ENCODE data around the gene CCDC197. TPM values are rescaled to one million over a fixed set of nuclear protein-coding genes. Genes with fewer than 3 reads are reported as not detected.

The CCDC197 gene
- total RNA-seq, 1 experiment from 2014 or later, result not detected

- Histone ChIP-seq H4K20me1 (ENCODE audit: control insufficient read depth, insufficient read depth, insufficient read length) (no peaks in the 10 kb centered on the region), H2BK5ac (ENCODE audit: insufficient read length, low read length) (no peak overlapping the region), H3K9ac (ENCODE audit: extremely low read depth, insufficient read length, low read length) (no peak overlapping the region), H2AFZ (ENCODE audit: low read length) (no peak overlapping the region), H3K18ac (ENCODE audit: insufficient read length, low read depth, low read length) (no peak overlapping the region), H3K9me3 (ENCODE audit: control insufficient read depth, low read depth, low read length) (no peaks in the 10 kb centered on the region), H2BK120ac (ENCODE audit: low read depth, low read length, poor library complexity, severe bottlenecking) (no peak overlapping the region), H3K4me2 (ENCODE audit: insufficient read depth, insufficient read length, low read length) (no peak overlapping the region), H3K23ac (ENCODE audit: insufficient read length, low read depth, low read length) (no peak overlapping the region), H2BK15ac (ENCODE audit: low read depth, low read length) (no peak overlapping the region), H3T11ph (ENCODE audit: low read length) (no peak overlapping the region), H2BK20ac (ENCODE audit: low read depth, low read length, poor library complexity, severe bottlenecking) (no peak overlapping the region), H4K5ac (ENCODE audit: insufficient read length, low read depth, low read length) (no peak overlapping the region), H2BK12ac (ENCODE audit: insufficient read length, low read depth, low read length) (no peak overlapping the region), H3K79me2 (ENCODE audit: insufficient read depth, low read length) (no peaks in the 10 kb centered on the region), H3K23me2 (ENCODE audit: insufficient read length, low read depth, low read length, poor library complexity, severe bottlenecking) (no peaks in the 10 kb centered on the region), H3K27me3 (ENCODE audit: insufficient read depth, low read length) (no peaks in the 10 kb centered on the region), H3K79me1 (ENCODE audit: insufficient read depth, low read depth, low read length, poor library complexity, severe bottlenecking) (no peaks in the 10 kb centered on the region), H3K4me1 (ENCODE audit: insufficient read depth, low read length) (no peaks in the 10 kb centered on the region), H3K14ac (ENCODE audit: insufficient read depth, low read length) (no peak overlapping the region), H4K91ac (ENCODE audit: insufficient read length, low read depth, low read length) (no peak overlapping the region), H3K4ac (ENCODE audit: low read depth, low read length) (no peak overlapping the region), H4K8ac (replicated peaks; ENCODE audit: insufficient read length, low read depth, low read length) (no peak overlapping the region), H2AK5ac (ENCODE audit: insufficient read length, low read length) (no peak overlapping the region), H3K56ac (ENCODE audit: insufficient read length, low read depth, low read length) (no peak overlapping the region), H3K27ac (ENCODE audit: insufficient read length, low read depth, low read length) (no peak overlapping the region)
- no peaks in the 10 kb centered on the region for H3K36me3 Mint-ChIP-seq (ENCODE audit: insufficient read depth in 1 of 3, low read depth in 3 of 3)
- H3K4me1 Mint-ChIP-seq, result peaks cover 3 to 17% of the 10 kb centered on the region in 2 experiments; a peak in 3 of 4 replicates
- H3K27ac Mint-ChIP-seq, result no peak overlapping the region
- peaks cover 5% of the 10 kb centered on the region for H3K27me3 Mint-ChIP-seq (ENCODE audit: low read depth)
- WGBS (ENCODE audit: extremely low coverage, insufficient read length, low lambda C conversion rate), result no CpG with 5 or more reads among the region's 3 CpGs
- no peaks in the 10 kb centered on the region for H3K9me3 Mint-ChIP-seq
- no peak overlapping the region for H3K4me3 Mint-ChIP-seq
- DNase-seq, result no peak
- no peak for TF ChIP-seq CTCF (conservative IDR thresholded peaks at IDR 0.05)
Measured at GRCh38 chr14:94008234-94008633, 11.1 kb downstream of the CCDC197 start.

All from H9 (cell line).